Stimulated activated CD4-positive, alpha-beta T cell treated with anti-CD3 and anti-CD28 coated beads, Interleukin-15, amount 100 ng/mL, for 48 hours (primary cell): ENCODE measurements around the gene AQP2.

Experiments used
- DNase-seq, 2 donors: peaks; one replicate each; pipeline ENCODE4 v3.0.0-alpha.2; 2020; ENCODE audit warnings: low read depth in 2 of 2

AQP2 gene

DNA sequence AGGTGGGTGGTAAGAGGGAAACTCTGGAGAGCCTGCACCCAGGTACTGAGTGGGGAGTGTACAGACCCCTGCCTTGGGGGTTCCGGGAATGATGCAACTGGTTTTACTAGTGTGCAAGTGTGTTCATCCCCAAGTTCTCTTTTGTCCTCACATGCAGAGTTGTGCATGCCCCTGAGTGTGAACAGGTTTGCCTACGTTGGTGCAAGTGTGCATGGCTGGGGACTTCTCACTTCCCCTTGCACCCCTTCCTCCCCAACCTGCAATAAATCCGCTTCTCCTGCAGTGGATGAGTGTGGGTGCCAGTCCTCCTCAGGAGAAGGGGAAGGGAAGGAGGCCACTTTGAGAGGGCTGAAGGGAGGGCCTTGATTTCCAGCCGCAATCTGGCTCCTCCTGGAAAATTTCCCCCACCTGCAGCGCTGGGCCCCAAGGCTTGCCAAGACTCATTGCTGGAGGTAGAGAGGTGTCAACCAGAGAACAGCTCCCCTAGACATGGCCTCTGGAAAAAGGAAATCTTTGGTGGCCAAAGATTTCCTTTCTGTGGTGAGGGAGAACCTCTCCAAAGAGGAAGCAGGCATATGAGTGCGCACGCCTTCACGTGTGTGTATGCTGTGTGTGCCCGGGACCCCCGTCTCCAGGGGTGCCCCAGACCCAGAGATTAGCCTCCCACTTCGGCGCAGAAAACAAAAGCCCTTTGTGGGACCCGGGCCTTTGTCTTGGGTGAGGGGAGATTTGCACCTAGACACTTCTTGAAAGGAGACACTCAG lies 5.5 kb downstream of the AQP2 start:
- no peak for DNase-seq

DNA sequence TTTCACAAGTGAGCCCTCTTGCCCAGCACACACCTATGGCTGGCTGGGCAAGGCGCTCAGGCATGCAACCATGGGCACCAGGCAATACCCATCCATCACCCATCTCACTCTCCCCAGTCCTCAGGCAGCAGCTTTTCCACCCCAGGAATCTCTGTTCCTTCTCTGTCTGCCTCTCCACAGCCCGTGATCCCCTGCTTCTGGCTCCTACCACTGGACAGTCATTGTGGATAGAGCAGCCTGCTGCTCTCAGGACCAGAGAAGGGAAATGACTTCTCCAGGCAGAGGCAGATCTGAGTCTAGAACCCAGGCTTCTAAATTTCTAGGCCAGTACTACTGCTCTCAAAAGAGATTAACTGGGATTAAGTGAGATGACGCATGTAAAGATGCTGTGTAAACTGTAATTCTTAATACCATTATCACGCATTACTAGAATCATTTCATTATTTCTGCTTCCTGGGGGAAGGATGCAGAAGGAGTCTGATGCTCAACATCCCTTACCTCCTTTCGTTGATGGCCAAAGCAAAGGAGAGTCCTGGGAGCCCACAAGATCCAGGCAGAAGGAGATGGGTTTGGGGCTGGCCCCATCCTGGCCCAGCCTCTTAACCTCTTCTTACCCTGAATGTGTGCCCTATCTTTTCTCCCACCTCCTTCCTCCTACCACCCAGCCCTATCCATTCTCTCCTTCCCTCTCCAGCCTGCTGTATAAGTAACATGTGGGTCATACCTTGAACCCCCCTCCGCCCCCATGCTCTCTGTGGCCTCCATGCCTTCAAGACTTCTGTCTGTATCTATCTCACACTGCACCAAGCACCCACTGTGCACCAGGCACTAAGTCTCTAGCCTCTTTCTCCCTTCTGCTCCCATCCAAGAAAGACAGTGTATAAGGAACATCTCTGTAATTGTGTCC lies 6.4 kb downstream of the AQP2 start:
- DNase-seq, result no peak

DNA sequence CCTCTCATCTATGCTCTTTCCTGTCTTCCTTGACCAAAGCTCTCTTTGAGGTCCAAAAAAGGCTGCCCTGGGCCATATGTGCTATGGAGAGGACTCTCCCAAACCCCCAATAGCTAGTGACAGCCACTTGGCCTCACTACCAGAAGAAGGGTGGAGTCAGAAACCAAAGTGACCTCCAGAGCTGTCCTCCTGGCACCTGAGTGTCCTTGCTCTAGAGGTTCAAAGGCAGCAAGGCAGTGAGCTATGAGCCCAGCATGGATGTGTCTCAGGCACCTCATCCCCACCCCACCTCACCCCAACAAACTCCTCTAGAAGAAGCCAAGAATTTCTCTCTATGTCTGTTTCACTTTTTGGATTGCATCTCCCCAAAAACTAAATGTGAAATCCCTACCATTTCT lies 7.0 kb downstream of the AQP2 start:
- DNase-seq, result no peak

DNA sequence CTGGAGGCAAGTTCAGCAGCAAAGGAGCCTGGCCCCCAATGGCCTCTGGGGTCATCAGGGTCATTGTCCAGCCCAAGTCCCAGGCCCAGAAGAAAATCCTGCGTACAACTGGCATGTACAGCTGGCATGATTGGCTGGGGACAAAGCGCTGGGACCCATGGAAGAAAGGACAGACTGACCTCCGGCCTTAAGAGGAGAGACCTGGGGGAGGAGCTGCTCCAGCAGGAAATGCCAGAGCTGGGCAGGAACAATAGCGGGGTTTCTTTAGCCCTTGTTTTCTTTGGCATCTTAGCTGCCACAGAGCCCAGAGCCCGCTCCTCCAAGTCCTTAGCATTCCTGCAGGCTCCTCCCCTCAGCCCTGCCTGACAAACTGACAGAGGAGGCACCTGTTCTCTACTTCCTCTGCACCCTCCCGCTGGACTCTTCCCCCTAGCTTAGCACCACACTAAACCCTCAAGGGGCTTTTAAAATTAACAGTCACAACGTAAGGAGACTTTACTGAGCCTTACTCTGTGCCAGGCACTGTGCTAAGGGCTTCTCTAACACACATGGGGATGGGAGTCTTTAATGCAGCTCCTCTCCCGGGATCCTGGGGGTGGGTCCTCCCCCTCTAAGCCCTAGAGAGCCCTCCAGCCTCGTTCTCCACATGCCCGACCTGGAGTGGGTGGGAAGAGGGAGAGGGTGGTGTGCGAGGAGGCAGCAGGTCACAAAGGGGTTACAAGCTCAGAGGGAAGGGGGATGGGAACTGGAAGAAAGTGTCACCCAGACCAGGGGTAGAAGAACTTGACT lies 9.3 kb downstream of the AQP2 start:
- no peak for DNase-seq

DNA sequence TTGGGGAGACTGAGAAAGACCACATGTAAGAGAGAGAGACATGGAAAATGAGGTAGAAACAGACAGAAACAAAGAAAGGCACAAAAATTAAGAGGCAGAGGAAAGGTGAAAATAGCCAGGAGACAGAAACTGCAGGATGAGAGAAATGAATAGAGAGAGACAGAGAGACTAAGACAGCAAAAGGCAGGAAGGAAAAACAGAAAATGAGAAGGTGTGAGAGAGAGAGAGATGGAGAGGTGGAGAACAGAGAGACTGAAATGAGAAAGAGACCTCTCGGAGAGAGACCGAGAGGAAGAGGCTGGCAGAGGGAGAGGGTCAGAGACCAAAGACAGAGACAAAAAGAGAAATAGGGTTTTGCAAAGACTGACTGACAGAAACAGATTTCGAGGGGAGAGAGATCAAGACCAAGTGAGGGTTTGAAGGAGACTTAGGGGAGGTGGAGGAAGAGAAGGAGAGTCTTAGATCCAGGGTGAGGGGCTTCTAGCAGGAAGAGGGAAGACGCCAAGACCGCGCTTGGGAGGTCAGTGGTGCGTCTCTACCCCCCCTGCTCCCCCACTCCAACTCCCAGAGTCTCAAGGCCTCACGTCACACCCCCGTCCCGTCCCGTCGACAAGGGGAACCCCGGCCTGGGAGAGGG lies 10.1 kb downstream of the AQP2 start:
- DNase-seq, result no peak

DNA sequence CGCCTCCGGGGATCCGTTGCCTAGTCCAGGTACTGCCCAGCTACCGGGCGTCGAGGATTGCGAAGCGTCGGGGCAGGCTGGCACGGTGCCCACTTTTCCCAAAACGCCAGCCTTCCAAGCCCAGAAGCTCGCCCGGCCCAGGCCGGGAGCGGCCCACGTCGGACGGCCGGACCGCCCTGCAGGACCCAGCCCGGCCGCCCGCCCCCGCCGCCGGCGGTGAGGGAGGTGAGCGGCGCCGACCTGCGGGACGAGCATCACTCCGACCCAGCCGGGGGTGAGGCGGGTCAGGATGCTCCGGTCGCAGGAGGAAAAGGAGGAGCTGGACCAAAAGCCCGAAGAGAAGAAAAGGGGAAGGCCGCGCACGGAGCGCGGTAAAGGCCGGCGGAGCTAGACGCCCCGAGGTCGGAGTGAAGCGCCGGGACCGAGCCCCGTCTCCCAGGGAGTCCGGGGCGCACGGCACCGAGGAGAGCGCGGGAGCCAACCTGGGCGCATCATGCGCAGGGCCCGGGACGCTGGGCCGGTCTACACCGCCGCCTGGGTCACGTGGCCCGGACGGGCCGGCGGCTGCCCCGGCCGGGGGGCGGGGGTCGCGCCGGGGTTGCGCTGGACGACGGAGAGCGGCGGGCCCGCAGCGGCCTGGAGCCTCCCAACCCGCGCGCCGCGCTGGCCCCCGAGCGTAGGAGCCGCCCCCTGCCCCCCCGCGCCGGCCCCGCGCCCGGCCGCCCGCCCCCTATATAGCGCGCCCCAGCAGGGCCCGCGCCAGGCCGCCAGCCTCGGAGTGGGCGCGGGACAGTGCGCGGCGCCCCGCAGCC lies 10.8 kb downstream of the AQP2 start, which contains the start of gene AQP5:
AQP5 (plus strand) TSS at position 762 of the 812 bp plus-strand sequence. CDS start 146 bp downstream, outside the sequence.
- no peak for DNase-seq

DNA sequence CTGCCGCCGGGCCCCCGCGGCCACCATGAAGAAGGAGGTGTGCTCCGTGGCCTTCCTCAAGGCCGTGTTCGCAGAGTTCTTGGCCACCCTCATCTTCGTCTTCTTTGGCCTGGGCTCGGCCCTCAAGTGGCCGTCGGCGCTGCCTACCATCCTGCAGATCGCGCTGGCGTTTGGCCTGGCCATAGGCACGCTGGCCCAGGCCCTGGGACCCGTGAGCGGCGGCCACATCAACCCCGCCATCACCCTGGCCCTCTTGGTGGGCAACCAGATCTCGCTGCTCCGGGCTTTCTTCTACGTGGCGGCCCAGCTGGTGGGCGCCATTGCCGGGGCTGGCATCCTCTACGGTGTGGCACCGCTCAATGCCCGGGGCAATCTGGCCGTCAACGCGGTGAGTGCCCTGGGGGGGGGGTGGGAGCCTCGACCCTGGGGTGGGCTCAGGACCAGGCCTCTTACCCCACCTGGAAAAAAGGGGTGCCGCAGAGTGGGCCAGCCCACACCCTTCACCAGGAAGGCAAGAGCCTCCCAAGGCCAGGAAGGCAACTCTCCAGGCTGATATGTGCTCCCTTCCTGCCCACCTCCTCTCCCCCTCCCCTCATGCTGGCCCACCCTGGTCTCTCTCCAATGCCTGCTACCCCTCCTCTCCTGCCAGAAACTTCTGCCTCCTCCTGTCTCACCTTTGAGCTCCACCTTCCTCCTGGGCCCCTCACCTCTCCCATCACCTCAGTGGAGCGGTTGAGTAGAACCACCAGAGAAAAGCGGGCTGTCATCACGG lies 11.6 kb downstream of the AQP2 start:
- DNase-seq, result no peak

DNA sequence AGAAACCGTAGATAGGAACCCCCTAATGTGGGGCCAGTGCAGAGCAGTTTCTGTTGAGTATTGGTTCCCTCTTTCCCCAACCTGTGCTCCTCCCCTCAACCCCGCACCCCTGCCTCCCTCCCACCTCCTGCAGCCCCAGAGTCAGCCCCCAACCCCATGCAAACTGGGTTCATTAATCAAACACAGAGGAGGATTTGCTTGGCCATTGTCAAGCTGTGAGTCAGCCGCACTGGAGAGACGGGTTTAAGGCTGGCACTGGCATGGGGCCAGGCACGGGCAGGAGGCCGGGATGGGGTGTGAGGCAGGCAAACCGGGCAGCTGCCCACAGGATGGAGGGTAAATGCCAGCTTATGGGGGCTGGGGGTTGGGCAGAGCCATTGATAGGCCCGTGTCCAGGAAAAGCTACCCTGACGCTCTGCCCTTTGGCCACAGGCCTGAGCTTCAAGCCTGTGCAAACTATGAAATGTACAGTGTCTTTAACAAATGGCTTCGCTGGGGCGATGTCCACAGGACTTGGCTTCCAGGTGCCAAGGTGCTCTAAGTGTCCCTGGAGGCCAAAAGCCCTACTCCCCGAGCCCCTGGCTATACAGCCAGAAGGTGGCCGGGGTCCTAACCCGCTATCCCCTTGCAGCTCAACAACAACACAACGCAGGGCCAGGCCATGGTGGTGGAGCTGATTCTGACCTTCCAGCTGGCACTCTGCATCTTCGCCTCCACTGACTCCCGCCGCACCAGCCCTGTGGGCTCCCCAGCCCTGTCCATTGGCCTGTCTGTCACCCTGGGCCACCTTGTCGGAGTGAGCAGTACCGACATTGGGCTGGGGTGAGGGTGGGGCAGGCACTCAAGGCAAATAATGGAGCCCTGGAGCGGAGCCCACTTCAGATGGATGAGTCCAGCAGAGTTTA lies 12.6 kb downstream of the AQP2 start:
- DNase-seq, result no peak

DNA sequence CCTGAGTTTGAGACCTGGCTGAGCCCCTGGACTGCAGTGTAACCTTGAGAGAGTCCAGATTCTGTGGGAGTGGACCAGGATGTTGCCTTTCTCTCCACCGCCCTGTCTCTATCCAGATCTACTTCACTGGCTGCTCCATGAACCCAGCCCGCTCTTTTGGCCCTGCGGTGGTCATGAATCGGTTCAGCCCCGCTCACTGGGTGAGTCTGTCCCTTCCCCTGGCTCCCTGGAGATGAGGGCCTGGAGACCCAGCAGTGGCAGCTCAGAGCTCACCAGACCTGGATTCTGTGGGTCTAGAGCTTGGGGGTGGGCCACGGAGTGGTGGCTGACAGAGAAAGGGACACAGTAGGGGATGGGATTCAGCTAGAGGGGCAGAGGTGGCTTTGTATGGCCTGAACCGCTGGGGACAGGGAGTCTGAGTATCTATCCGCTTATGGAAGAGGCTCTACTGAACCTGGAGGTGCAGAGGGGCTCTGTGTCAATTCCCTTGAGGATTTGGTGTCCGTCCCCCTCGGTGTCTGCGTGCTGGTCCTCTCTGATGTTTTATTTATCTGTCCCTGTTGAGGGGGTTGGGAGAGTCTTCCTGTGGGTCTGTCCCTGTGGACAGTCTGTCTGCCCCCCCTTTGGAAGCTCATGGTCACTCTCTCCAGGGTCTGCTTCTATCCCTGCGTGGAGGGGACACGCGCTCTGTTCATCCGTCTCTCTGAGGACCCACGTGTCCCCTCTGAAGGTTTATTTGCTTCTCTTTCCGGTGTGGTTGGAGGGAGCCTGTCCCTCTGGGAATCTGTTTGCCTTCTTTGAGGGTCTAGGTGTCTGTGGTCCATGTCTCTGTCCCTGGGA lies 13.7 kb downstream of the AQP2 start:
- no peak for DNase-seq

DNA sequence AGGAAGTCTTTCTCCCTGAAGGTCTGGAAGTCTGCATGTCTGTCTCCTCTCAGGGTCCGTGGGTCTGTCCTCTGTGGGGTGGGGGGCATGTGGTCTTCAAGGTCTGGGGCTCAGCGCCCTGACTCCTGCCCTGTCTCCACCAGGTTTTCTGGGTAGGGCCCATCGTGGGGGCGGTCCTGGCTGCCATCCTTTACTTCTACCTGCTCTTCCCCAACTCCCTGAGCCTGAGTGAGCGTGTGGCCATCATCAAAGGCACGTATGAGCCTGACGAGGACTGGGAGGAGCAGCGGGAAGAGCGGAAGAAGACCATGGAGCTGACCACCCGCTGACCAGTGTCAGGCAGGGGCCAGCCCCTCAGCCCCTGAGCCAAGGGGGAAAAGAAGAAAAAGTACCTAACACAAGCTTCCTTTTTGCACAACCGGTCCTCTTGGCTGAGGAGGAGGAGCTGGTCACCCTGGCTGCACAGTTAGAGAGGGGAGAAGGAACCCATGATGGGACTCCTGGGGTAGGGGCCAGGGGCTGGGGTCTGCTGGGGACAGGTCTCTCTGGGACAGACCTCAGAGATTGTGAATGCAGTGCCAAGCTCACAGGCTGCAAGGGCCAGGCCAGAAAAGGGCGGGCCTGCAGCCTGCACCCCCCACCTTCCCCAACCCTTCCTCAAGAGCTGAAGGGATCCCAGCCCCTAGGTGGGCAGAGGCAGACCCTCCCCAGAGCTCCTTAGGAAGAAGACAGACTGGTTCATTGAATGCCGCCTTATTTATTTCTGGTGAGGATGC lies 14.5 kb downstream of the AQP2 start:
- DNase-seq, result no peak

DNA sequence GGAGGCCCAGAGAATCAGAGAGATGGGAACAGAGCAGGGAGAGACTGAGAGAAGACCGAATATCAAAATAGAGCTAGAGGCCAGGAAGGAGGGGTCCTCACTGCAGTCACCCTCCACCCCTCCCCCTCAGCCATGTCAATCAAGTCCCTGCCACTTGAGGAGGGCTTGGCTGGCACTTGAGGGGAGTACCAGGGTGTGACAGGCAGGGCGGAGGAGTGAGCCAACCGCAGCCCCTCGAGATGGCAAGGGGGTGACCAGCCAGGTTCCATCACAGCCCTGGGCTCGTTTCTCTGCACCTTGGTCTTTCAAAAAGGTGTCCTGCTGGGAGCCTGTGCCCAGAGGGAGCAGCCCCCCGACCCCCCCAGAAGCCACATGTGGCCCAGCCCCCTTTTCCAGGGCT lies 15.3 kb downstream of the AQP2 start:
- DNase-seq, result no peak

DNA sequence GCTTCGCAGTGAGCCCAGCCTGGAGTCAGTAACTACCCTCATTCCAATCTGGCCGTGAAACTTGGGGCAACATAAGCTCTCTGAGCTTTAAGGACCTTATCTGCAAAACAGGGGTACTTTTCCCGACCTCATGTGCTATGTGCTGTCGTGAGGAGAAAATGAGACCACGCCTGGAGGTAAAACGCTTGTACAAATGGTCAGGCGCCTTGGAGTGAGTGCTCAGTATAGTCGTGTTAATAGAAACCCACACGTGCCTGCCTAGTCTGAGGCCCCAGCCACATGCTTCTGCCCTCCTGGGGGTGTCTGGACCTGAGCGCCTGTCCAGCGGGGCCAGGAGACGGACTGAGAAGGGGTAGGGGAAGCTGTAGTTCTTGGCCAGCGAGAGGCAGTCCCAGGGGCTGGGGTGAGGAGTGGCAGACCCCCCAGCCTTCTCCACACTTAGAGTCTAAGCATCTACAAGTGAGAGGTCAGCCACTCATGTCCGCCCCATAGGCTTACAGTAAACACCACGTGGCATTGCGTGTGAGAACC lies 16.0 kb downstream of the AQP2 start:
- no peak for DNase-seq

DNA sequence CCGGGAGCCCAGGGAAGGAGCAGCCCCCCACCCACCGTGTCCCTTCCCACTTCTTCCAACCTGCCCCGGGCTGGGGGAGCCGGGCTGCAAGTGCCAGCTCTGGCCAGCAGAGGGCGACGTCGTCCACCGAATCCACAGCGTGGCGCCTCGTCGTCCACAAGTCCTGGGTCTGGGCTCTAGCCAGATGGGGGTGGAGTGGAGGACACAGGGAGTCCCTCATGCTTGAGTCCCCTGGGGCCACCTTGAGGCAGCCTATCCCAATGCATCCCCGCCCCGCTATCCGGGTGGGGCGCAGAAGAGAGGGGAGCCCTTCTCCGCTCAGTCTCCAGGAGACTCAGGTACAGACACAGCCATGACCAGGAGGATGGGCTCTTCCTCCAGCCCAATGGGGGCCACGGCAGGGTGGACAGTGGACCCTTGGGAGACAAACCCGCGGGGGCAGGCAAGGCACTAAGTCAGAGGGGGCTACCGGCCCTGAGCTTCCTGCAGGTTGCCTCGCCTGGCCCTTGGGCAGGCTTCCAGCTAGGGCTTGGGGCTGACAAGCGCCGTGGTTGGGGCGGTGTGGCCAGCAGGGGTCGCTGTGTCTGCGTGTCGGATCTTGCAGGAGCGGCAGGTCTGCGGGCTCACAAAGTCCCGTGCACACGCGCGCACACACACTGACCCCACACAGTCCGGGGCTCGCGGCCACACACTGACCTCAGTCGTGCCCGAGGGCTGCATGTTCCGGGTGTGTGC lies 16.7 kb downstream of the AQP2 start:
- peak; percentile 83 to 92 for DNase-seq

DNA sequence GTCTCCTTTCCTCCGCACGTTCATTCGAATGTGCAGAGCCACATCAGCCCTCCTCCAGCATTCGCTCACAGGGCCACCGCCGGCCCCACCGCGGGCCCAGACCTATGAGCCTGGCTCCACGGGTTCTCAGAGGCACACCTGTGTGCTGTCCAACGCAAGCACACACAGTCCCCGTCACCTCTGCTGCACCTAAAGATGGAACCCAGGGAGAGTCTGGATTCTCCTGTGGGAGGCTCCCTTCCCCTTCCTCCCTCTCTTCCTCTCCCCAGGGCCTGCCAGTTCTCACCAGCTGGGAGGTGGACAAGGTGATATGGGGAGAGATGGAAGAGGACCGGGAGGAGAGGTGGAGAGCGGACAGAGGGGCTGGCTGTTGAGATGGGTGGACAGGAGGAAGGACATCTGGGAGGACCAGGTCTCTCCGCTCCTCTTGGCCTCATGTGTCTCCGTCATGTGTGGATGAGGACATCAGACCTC lies 17.3 kb downstream of the AQP2 start:
- no peak for DNase-seq

DNA sequence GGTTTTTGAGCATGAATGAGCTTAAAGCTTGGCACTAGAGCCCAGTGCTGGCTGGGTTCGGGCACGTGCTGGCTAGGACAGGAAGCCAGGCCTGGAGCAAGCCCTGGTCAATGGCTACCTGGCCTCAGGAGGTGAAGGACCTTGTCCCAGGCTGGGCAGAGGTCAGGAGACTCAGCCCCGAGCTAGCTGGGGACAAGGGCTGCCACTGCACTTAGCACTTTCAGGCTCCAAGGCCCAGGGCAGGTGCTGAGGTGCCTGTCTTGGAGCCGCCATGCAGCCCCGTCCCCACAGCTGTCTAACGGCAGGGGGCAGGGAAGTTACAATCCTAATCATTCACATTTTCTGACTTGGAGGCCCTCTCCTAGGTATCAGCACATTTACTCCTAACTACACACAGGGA lies 17.9 kb downstream of the AQP2 start:
- no peak for DNase-seq

DNA sequence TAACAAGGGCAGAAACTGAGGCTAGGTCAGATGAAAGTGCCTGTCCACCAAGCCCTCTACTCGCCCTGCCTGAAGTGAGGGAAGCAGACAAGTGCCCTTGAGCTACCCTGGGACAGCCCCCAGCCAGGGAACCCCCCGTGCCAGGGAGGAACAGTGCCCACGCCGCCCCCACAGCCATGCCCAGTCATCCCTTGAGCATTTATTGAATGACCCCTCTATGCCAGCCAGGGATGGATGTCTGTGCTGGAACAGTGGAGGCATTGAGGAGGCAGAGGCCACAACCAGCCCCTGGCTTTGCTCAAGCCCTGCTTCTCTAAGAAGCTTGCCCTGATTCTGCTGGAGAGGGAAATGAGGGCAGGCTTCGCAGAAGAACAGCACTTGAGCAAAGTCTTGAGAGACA lies 18.5 kb downstream of the AQP2 start:
- no peak for DNase-seq
